Endothelial cell of umbilical vein (primary cell): ENCODE measurements around the gene WDR38. TPM values are rescaled to one million over a fixed set of nuclear protein-coding genes. Genes with fewer than 3 reads are reported as not detected.

Experiments
- BruUV-seq: library from RNA; stranded (reverse); fragments of 400-500 nt; replicated peaks from 2 replicates; lab custom pipeline; 2021; lab: Mats Ljungman, UMichigan
- CTCF ChIA-PET: fragments of 300-600, 350-600 bp; sonication (Branson Sonifier 250); formaldehyde crosslinking; loops from one replicate; lab custom pipeline; 2021; ENCODE audit warnings: antibody characterized with exemption, inconsistent platforms; lab: Charles Lee
- POLR2A ChIA-PET: fragments of 300-600, 350-600 bp; sonication (Branson Sonifier 250); formaldehyde crosslinking; loops from one replicate; lab custom pipeline; 2021; ENCODE audit warnings: antibody characterized with exemption, inconsistent platforms; lab: Charles Lee
- DNase-seq: peaks from one replicate; pipeline ENCODE4 v3.0.0-alpha.2; 2011; ENCODE audit warnings: low read depth, low spot score
- FAIRE-seq: peaks from 2 replicates; lab custom pipeline; 2011; peaks lifted over from hg19 to GRCh38; lab: Jason Lieb, UNC
- H2AFZ ChIP-seq: 2 replicates; pipeline ENCODE4 v1.6.0; 2012; ENCODE audit warnings: low read depth, low read length, control low read depth, inconsistent platforms
- H3K27ac ChIP-seq: 2 replicates; pipeline ENCODE4 v1.5.1; 2011; ENCODE audit warnings: low read depth, mild to moderate bottlenecking, control low read depth, low read length, moderate library complexity; ENCODE audit not compliant: insufficient read depth
- H3K27me3 ChIP-seq, 2 experiments: 2 replicates each; pipeline versions ENCODE4 v1.6.0 to v1.6.1; 2011; ENCODE audit warnings: low read length in 2 of 2, mixed read lengths in 1 of 2; ENCODE audit not compliant: control insufficient read depth in 2 of 2, insufficient read depth in 2 of 2
- H3K36me3 ChIP-seq, 2 experiments: 2 replicates in 1 of 2; 3 replicates in 1 of 2; pipeline ENCODE4 v1.5.1; 2011; ENCODE audit warnings: low read length in 2 of 2, mild to moderate bottlenecking in 1 of 2, moderate library complexity in 1 of 2; ENCODE audit not compliant: control insufficient read depth in 2 of 2, insufficient read depth in 2 of 2; ENCODE audit errors: extremely low read depth in 1 of 2
- H3K4me1 ChIP-seq: 3 replicates; pipeline ENCODE4 v1.5.1; 2011; ENCODE audit warnings: mild to moderate bottlenecking, low read length; ENCODE audit not compliant: control insufficient read depth, insufficient read depth; ENCODE audit errors: extremely low read depth
- H3K4me2 ChIP-seq: 2 replicates; pipeline ENCODE4 v1.6.1; 2011; ENCODE audit warnings: low read length, control low read depth, mixed read lengths; ENCODE audit not compliant: insufficient read depth
- H3K4me3 ChIP-seq, 3 experiments: fragments of 200-600 bp in 1 of 3; sonication (generic), shearing (Covaris generic) in 1 of 3; replicated peaks in 1 of 3; 2 replicates each; pipeline ENCODE4 v1.5.1; 2011 to 2016; ENCODE audit warnings: control low read depth in 3 of 3, low read length in 3 of 3, mild to moderate bottlenecking in 2 of 3, inconsistent platforms in 1 of 3, low read depth in 1 of 3, moderate library complexity in 1 of 3; ENCODE audit not compliant: insufficient read depth in 1 of 3
- H3K79me2 ChIP-seq: 2 replicates; pipeline ENCODE4 v1.6.0; 2012; ENCODE audit warnings: low read length, inconsistent platforms; ENCODE audit not compliant: control insufficient read depth, insufficient read depth
- H3K9ac ChIP-seq: replicated peaks from 2 replicates; pipeline ENCODE3; 2011; ENCODE audit warnings: low read length, control low read depth; ENCODE audit not compliant: insufficient read depth; ENCODE audit errors: extremely low read depth
- H3K9me1 ChIP-seq: replicated peaks from 3 replicates; pipeline ENCODE4 v1.6.0; 2011; ENCODE audit warnings: mild to moderate bottlenecking, low read length; ENCODE audit not compliant: control insufficient read depth, insufficient read depth; ENCODE audit errors: extremely low read depth
- H3K9me3 ChIP-seq: replicated peaks from 2 replicates; pipeline ENCODE4 v1.5.1; 2012; ENCODE audit warnings: low read length, inconsistent platforms; ENCODE audit not compliant: control insufficient read depth, insufficient read depth
- H4K20me1 ChIP-seq: replicated peaks from 2 replicates; pipeline ENCODE3; 2011; ENCODE audit warnings: mild to moderate bottlenecking, low read length; ENCODE audit not compliant: control insufficient read depth, insufficient read depth; ENCODE audit errors: extremely low read depth
- EZH2 ChIP-seq: IDR thresholded peaks from 2 replicates; pipeline ENCODE4 v1.6.1; 2012; ENCODE audit warnings: borderline replicate concordance, low read depth, mild to moderate bottlenecking, moderate library complexity, low read length, inconsistent platforms; ENCODE audit not compliant: severe bottlenecking
- FOS ChIP-seq: IDR thresholded peaks from 2 replicates; pipeline ENCODE4 v1.6.1; 2011; ENCODE audit warnings: mild to moderate bottlenecking, low read length, moderate library complexity, borderline replicate concordance; ENCODE audit not compliant: insufficient read depth
- GATA2 ChIP-seq: IDR thresholded peaks from 2 replicates; pipeline ENCODE4 v1.7.0; 2011; ENCODE audit warnings: low read depth, mild to moderate bottlenecking, moderate library complexity, mixed read lengths, low read length; ENCODE audit not compliant: insufficient read length, insufficient read depth
- JUN ChIP-seq: IDR thresholded peaks from 2 replicates; pipeline ENCODE4 v1.6.1; 2011; ENCODE audit warnings: borderline replicate concordance, low read depth; ENCODE audit not compliant: insufficient read length, insufficient read depth
- MYC ChIP-seq: IDR thresholded peaks from one replicate; pipeline ENCODE4 v1.6.1; 2011; ENCODE audit warnings: mild to moderate bottlenecking, low read depth, low read length
- POLR2A ChIP-seq: IDR thresholded peaks from 2 replicates; pipeline ENCODE4 v1.6.1; 2012; ENCODE audit warnings: low read depth, mild to moderate bottlenecking, control low read depth, low read length
- POLR2AphosphoS5 ChIP-seq: IDR thresholded peaks from 2 replicates; pipeline ENCODE4 v1.6.1; 2012; ENCODE audit warnings: low read depth, mild to moderate bottlenecking, control low read depth, low read length, moderate library complexity; ENCODE audit not compliant: insufficient read depth
- dilution Hi-C: fragments of 300-500 bp; cut with MboI; formaldehyde crosslinking; loops from one replicate; pipeline ENCODE4 v1.15.0; 2019; ENCODE audit warnings: low sequenced_read_pairs; ENCODE audit not compliant: extremely low pct_ligation_motif_present
- intact Hi-C: fragments of 100-400 bp; cut with micrococcal nuclease; formaldehyde crosslinking; loops from one replicate; pipeline ENCODE4 v1.10.0; 2022
- polyA plus RNA-seq, 4 experiments: library from polyadenylated mRNA; depleted of rRNA in 3 of 4; stranded (reverse) in 3 of 4; unstranded in 1 of 4; fragments of >200 nt; gene quantifications; 2 replicates each; pipeline versions ENCODE4 v1.2.1 to v1.2.3, GENCODE V29; 2011 to 2012; ENCODE audit warnings: missing spikeins in 1 of 4
- total RNA-seq: library from RNA; stranded (reverse); gene quantifications from 2 replicates; pipeline ENCODE4 v1.2.3, GENCODE V29; 2021
- TF ChIP-seq, protein P1 (sequence below): IDR thresholded peaks from 2 replicates; pipeline ENCODE4 v1.6.1; 2011; ENCODE audit not compliant: insufficient read depth, insufficient read length
- TF ChIP-seq, protein P2 (sequence below), 2 donors: IDR thresholded peaks; 1 replicate in 1 of 2; 2 replicates in 1 of 2; pipeline ENCODE4 v1.5.1; 2011; ENCODE audit warnings: low read length in 2 of 2, mild to moderate bottlenecking in 2 of 2, moderate library complexity in 2 of 2, control low read depth in 1 of 2, inconsistent platforms in 1 of 2, low read depth in 1 of 2; ENCODE audit not compliant: insufficient read depth in 1 of 2; ENCODE audit errors: extremely low read depth in 1 of 2

WDR38 gene
- total and polyA plus RNA-seq, 2 donors (not counting 3 experiments of a cell fraction or from before 2014, with no cell fraction given) = not detected

GRCh38 chr9:124828489-124829333 is 24.5 kb upstream of the WDR38 start:
- no peak for DNase-seq
- no peaks in the 10 kb centered on the region for H3K9me1 ChIP-seq
- peaks cover 0 to 3% of the 10 kb centered on the region in 2 experiments for H3K27me3 ChIP-seq
- peaks cover 4% of the 10 kb centered on the region for H3K4me1 ChIP-seq
- H2AFZ ChIP-seq = no peak overlapping the region
- TF ChIP-seq, protein P1, sequence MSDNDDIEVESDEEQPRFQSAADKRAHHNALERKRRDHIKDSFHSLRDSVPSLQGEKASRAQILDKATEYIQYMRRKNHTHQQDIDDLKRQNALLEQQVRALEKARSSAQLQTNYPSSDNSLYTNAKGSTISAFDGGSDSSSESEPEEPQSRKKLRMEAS = no peak
- TF ChIP-seq FOS (no peak), MYC (no peak), EZH2 (no peak), POLR2AphosphoS5 (no peak), POLR2A (no peak), GATA2 (no peak), JUN (no peak)
- TF ChIP-seq, protein P2, sequence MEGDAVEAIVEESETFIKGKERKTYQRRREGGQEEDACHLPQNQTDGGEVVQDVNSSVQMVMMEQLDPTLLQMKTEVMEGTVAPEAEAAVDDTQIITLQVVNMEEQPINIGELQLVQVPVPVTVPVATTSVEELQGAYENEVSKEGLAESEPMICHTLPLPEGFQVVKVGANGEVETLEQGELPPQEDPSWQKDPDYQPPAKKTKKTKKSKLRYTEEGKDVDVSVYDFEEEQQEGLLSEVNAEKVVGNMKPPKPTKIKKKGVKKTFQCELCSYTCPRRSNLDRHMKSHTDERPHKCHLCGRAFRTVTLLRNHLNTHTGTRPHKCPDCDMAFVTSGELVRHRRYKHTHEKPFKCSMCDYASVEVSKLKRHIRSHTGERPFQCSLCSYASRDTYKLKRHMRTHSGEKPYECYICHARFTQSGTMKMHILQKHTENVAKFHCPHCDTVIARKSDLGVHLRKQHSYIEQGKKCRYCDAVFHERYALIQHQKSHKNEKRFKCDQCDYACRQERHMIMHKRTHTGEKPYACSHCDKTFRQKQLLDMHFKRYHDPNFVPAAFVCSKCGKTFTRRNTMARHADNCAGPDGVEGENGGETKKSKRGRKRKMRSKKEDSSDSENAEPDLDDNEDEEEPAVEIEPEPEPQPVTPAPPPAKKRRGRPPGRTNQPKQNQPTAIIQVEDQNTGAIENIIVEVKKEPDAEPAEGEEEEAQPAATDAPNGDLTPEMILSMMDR (IDR thresholded peaks at IDR 0.05; ENCODE audit: extremely low read depth in 1 of 2, insufficient read depth in 1 of 2, low read depth in 1 of 2, low read length in 2 of 2) = no peak
- POLR2A ChIA-PET = no interaction called here
- H3K9ac ChIP-seq = no peak overlapping the region
- H3K79me2 ChIP-seq = no peaks in the 10 kb centered on the region
- no peaks in the 10 kb centered on the region for H4K20me1 ChIP-seq
- H3K4me3 ChIP-seq = no peak overlapping the region
- dilution Hi-C loops = no loop called here
- H3K36me3 ChIP-seq = no peaks in the 10 kb centered on the region
- no peaks in the 10 kb centered on the region for H3K9me3 ChIP-seq
- no TSS peak for BruUV-seq
- no peak for FAIRE-seq
- intact Hi-C loops = no loop called here
- no peak overlapping the region for H3K4me2 ChIP-seq
- CTCF ChIA-PET = interaction anchor here (1.9 to 4.5 kb wide), 3 partner anchors 12 to 32 kb away, joined by 4 to 32 read pairs (median 27); partner anchors contain the start of gene WDR38
- no peak overlapping the region for H3K27ac ChIP-seq
